ENCODE data around the gene SMARCC1.

Gene SMARCC1

GRCh38 chr3:47573190-47574172, 208.2 kb downstream of the SMARCC1 start:
- no peak for DNase-seq (ENCODE audit: insufficient read length, low spot score)
- FAIRE-seq, result no peak
- TF ChIP-seq, protein P1, sequence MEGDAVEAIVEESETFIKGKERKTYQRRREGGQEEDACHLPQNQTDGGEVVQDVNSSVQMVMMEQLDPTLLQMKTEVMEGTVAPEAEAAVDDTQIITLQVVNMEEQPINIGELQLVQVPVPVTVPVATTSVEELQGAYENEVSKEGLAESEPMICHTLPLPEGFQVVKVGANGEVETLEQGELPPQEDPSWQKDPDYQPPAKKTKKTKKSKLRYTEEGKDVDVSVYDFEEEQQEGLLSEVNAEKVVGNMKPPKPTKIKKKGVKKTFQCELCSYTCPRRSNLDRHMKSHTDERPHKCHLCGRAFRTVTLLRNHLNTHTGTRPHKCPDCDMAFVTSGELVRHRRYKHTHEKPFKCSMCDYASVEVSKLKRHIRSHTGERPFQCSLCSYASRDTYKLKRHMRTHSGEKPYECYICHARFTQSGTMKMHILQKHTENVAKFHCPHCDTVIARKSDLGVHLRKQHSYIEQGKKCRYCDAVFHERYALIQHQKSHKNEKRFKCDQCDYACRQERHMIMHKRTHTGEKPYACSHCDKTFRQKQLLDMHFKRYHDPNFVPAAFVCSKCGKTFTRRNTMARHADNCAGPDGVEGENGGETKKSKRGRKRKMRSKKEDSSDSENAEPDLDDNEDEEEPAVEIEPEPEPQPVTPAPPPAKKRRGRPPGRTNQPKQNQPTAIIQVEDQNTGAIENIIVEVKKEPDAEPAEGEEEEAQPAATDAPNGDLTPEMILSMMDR (IDR thresholded peaks at IDR 0.05; ENCODE audit: insufficient read depth, missing control alignments), result no peak

DNA sequence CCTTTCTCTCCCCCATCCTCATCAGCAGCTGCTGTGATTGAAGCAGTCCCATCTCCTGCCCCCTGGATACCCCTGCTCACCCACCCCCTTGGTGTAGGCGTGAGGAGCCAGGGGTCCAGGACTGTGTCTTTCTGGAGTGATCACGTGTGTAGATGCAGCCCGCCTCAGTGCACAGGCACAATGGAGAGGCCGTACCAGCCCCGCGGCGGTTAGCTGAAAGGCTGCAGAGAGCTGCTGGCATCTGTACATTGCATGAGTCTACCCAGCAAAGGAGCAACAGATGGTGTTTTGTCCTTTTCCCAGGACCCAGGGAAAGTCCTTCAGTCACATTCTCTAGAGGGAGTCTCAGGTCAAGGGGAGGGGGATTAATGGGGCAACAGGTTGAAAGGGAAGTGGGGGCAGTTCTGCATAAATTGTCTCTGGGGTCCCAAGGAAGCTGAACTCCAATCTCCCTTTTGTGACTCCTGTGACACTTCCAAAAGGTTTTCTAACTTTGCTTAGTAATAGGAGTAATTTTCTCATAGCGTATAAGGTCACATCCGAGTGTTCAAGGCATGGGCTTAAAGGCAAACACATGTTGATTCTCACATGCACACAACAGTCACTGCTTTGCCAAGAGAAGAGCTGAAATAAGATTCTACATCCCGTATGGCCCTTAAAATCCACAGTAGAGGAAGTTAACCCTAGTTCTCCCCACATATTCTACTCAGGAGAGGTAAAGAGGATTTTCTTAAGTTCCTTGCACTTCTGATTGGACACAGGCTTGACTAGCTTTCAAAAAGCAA, 210.1 kb downstream of the SMARCC1 start:
- FAIRE-seq (no peak), DNase-seq (ENCODE audit: insufficient read length, low spot score) (no peak)
- TF ChIP-seq, protein P1 (IDR thresholded peaks at IDR 0.05; ENCODE audit: insufficient read depth, missing control alignments), result no peak

- TF ChIP-seq, protein P1 (IDR thresholded peaks at IDR 0.05; ENCODE audit: insufficient read depth, missing control alignments), result no peak
- FAIRE-seq (no peak), DNase-seq (ENCODE audit: insufficient read length, low spot score) (no peak)
These were observed 212.8 kb downstream of the SMARCC1 start for GRCh38 chr3:47568901-47569300.

GRCh38 chr3:47567149-47567548, 214.5 kb downstream of the SMARCC1 start:
- TF ChIP-seq, protein P1 (IDR thresholded peaks at IDR 0.05; ENCODE audit: insufficient read depth, missing control alignments), result no peak
- DNase-seq (ENCODE audit: insufficient read length, low spot score) (no peak), FAIRE-seq (no peak)

- TF ChIP-seq, protein P1 (IDR thresholded peaks at IDR 0.05; ENCODE audit: insufficient read depth, missing control alignments), result no peak
- no peak for DNase-seq (ENCODE audit: insufficient read length, low spot score)
These were observed 215.0 kb downstream of the SMARCC1 start for GRCh38 chr3:47566667-47567066.

DNA sequence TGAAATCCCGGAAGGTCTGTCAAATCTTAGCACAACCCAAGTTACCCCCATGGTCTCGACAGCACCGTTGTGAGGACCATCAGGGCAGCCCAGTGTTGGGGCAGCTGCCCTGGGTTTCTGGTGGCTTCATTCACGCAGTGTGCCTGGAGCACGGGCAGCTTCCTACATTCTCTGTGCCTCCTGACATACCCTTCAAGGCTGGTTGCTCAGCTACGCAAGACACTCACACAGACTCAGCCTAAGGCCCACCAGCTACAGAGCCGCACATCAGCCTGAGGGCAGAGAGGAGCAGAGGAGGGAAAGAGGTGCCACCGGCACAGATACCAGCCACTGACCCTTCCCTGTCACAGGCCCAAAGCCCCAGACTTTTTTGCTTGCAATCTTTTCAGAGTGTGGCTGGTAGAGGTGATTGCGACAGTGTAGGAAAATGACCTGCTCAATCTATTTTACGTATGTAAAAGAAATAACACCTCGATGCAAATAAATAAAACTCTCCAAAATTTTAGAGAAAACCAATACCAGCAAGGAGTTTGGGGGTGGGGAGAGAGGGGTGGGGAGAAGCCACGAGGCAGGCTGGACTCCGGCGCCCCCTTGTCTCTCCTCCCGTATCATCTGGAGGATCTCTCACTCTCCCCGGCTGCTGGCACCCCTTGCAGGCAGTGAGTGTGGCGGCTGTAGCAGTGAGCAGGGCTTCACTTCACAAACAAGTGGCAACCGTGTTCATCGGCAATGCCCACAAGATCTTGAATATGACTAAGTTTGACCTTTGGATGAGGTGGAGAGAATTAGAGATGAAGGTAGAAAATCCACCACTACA, 215.8 kb downstream of the SMARCC1 start:
- FAIRE-seq (no peak), DNase-seq (ENCODE audit: insufficient read length, low spot score) (no peak)
- TF ChIP-seq, protein P1 (IDR thresholded peaks at IDR 0.05; ENCODE audit: insufficient read depth, missing control alignments), result no peak

More at GRCh38 chr3:47566667-47567066, 215.0 kb downstream of the SMARCC1 start:
- FAIRE-seq, result no peak
